Activated naive CD8-positive, alpha-beta T cell (primary cell): ENCODE data around the gene DKC1.
A peak's percentile ranks its signal among the peaks of the same experiment; 100 is the strongest.

ENCODE experiments used
- H3K27ac Mint-ChIP-seq: one replicate; pipeline ENCODE4 v1.8.0; 2021; ENCODE audit warnings: mixed read lengths
- H3K27me3 Mint-ChIP-seq: one replicate; pipeline ENCODE4 v1.8.0; 2021; ENCODE audit warnings: mixed read lengths
- H3K36me3 Mint-ChIP-seq: one replicate; pipeline ENCODE4 v1.8.0; 2021; ENCODE audit warnings: mixed read lengths
- H3K4me1 Mint-ChIP-seq: one replicate; pipeline ENCODE4 v1.8.0; 2021; ENCODE audit warnings: low read depth, mixed read lengths
- H3K4me3 Mint-ChIP-seq: one replicate; pipeline ENCODE4 v1.8.0; 2021; ENCODE audit warnings: mild to moderate bottlenecking, mixed read lengths
- H3K9me3 Mint-ChIP-seq: one replicate; pipeline ENCODE4 v1.8.0; 2021; ENCODE audit warnings: low read depth, mixed read lengths

DKC1 gene

GRCh38 chrX:154731184-154731583 lies 31.5 kb upstream of the DKC1 start:
- Mint-ChIP-seq H3K4me1 (peaks cover 88% of the 10 kb centered on the region), H3K4me3 (peak overlapping the region; percentile 0), H3K36me3 (peaks cover 4% of the 10 kb centered on the region), H3K27me3 (no peaks in the 10 kb centered on the region), H3K27ac (peak overlapping the region; percentile 7), H3K9me3 (no peaks in the 10 kb centered on the region)

- H3K27me3 Mint-ChIP-seq: no peaks in the 10 kb centered on the region
- peak overlapping the region; percentile 33 for H3K4me3 Mint-ChIP-seq
- H3K9me3 Mint-ChIP-seq: no peaks in the 10 kb centered on the region
- H3K27ac Mint-ChIP-seq: peak overlapping the region; percentile 17
- peaks cover 89% of the 10 kb centered on the region for H3K4me1 Mint-ChIP-seq
- H3K36me3 Mint-ChIP-seq: peaks cover under 1% of the 10 kb centered on the region
Measured at GRCh38 chrX:154731881-154732280, 30.8 kb upstream of the DKC1 start.

- H3K36me3 Mint-ChIP-seq: no peaks in the 10 kb centered on the region
- H3K9me3 Mint-ChIP-seq: no peaks in the 10 kb centered on the region
- H3K27ac Mint-ChIP-seq: peak overlapping the region; percentile 82
- no peaks in the 10 kb centered on the region for H3K27me3 Mint-ChIP-seq
- H3K4me1 Mint-ChIP-seq: peaks cover 89% of the 10 kb centered on the region
- peak overlapping the region; percentile 56 for H3K4me3 Mint-ChIP-seq
Measured at GRCh38 chrX:154732421-154733065, 30.1 kb upstream of the DKC1 start.

- H3K4me1 Mint-ChIP-seq: peaks cover 89% of the 10 kb centered on the region
- H3K9me3 Mint-ChIP-seq: no peaks in the 10 kb centered on the region
- H3K27me3 Mint-ChIP-seq: no peaks in the 10 kb centered on the region
- H3K4me3 Mint-ChIP-seq: peak overlapping the region; percentile 56
- no peaks in the 10 kb centered on the region for H3K36me3 Mint-ChIP-seq
- H3K27ac Mint-ChIP-seq: peak overlapping the region; percentile 82
Measured at GRCh38 chrX:154733066-154733425, 29.6 kb upstream of the DKC1 start.

GRCh38 chrX:154734061-154734781 lies 28.4 kb upstream of the DKC1 start:
- H3K27ac Mint-ChIP-seq: peak overlapping the region; percentile 82
- no peaks in the 10 kb centered on the region for H3K36me3 Mint-ChIP-seq
- peaks cover 91% of the 10 kb centered on the region for H3K4me1 Mint-ChIP-seq
- H3K9me3 Mint-ChIP-seq: no peaks in the 10 kb centered on the region
- peak overlapping the region; percentile 76 for H3K4me3 Mint-ChIP-seq
- no peaks in the 10 kb centered on the region for H3K27me3 Mint-ChIP-seq

- Mint-ChIP-seq H3K27ac (peak overlapping the region; percentile 82), H3K36me3 (no peaks in the 10 kb centered on the region), H3K4me1 (peaks cover 90% of the 10 kb centered on the region), H3K4me3 (peak overlapping the region; percentile 21), H3K27me3 (no peaks in the 10 kb centered on the region), H3K9me3 (no peaks in the 10 kb centered on the region)
Measured at GRCh38 chrX:154735695-154736393, 26.8 kb upstream of the DKC1 start.

GRCh38 chrX:154737136-154737535 lies 25.5 kb upstream of the DKC1 start:
- H3K9me3 Mint-ChIP-seq: no peaks in the 10 kb centered on the region
- peaks cover 78% of the 10 kb centered on the region for H3K4me1 Mint-ChIP-seq
- peak overlapping the region; percentile 61 for H3K27ac Mint-ChIP-seq
- H3K27me3 Mint-ChIP-seq: no peaks in the 10 kb centered on the region
- H3K4me3 Mint-ChIP-seq: peak overlapping the region; percentile 38
- no peaks in the 10 kb centered on the region for H3K36me3 Mint-ChIP-seq

- Mint-ChIP-seq H3K4me3 (peak overlapping the region; percentile 35), H3K4me1 (peaks cover 68% of the 10 kb centered on the region), H3K9me3 (no peaks in the 10 kb centered on the region), H3K36me3 (no peaks in the 10 kb centered on the region), H3K27me3 (no peaks in the 10 kb centered on the region), H3K27ac (peak overlapping the region; percentile 54)
Measured at GRCh38 chrX:154738011-154738738, 24.5 kb upstream of the DKC1 start.

- Mint-ChIP-seq H3K27me3 (no peaks in the 10 kb centered on the region), H3K36me3 (no peaks in the 10 kb centered on the region), H3K4me3 (no peak overlapping the region), H3K9me3 (no peaks in the 10 kb centered on the region), H3K27ac (no peak overlapping the region), H3K4me1 (peaks cover 53% of the 10 kb centered on the region)
Measured at GRCh38 chrX:154739952-154740465, 22.7 kb upstream of the DKC1 start.

GRCh38 chrX:154742613-154743012 lies 20.1 kb upstream of the DKC1 start:
- peaks cover 32% of the 10 kb centered on the region for H3K4me1 Mint-ChIP-seq
- no peaks in the 10 kb centered on the region for H3K36me3 Mint-ChIP-seq
- H3K27ac Mint-ChIP-seq: no peak overlapping the region
- no peak overlapping the region for H3K4me3 Mint-ChIP-seq
- H3K27me3 Mint-ChIP-seq: no peaks in the 10 kb centered on the region
- H3K9me3 Mint-ChIP-seq: no peaks in the 10 kb centered on the region

- Mint-ChIP-seq H3K36me3 (no peaks in the 10 kb centered on the region), H3K9me3 (no peaks in the 10 kb centered on the region), H3K27ac (no peak overlapping the region), H3K27me3 (no peaks in the 10 kb centered on the region), H3K4me3 (peak overlapping the region; percentile 13), H3K4me1 (peaks cover 30% of the 10 kb centered on the region)
Measured at GRCh38 chrX:154748712-154749339, 13.8 kb upstream of the DKC1 start.

- Mint-ChIP-seq H3K36me3 (no peaks in the 10 kb centered on the region), H3K27me3 (no peaks in the 10 kb centered on the region), H3K4me3 (peak overlapping the region; percentile 76), H3K27ac (peak overlapping the region; percentile 50), H3K4me1 (peaks cover 27% of the 10 kb centered on the region), H3K9me3 (no peaks in the 10 kb centered on the region)
Measured at GRCh38 chrX:154749856-154750255, 12.8 kb upstream of the DKC1 start.

GRCh38 chrX:154750301-154751202 lies 12.1 kb upstream of the DKC1 start, which contains the start of gene GAB3:
GAB3 (minus strand) TSS chrX:154751077; CDS start chrX:154751025, 52 bp downstream.
- H3K9me3 Mint-ChIP-seq: no peaks in the 10 kb centered on the region
- H3K27ac Mint-ChIP-seq: peak within 1 kb of the TSS; percentile 72
- H3K4me1 Mint-ChIP-seq: peaks cover 27% of the 10 kb centered on the region
- no peaks in the 10 kb centered on the region for H3K27me3 Mint-ChIP-seq
- peak within 1 kb of the TSS; percentile 83 for H3K4me3 Mint-ChIP-seq
- no peaks in the 10 kb centered on the region for H3K36me3 Mint-ChIP-seq
